GM23338 (cell line): Measurements from ENCODE around the gene AP1AR. TPM values are rescaled to one million over a fixed set of nuclear protein-coding genes. Genes with fewer than 3 reads are reported as not detected.

Experiments used
- ATAC-seq: fragments of 200-7000 bp; cut with Tn5 transposase; 3 replicates; pipeline ENCODE4 v1.9.1; 2020
- DNase-seq: peaks from one replicate; pipeline ENCODE4 v3.0.0-alpha.2; 2015; ENCODE audit warnings: low spot score
- H2AFZ ChIP-seq: fragments of 200-600 bp; sonication (generic); 2 replicates; pipeline ENCODE4 v1.8.0; 2016; ENCODE audit warnings: antibody characterized with exemption, mild to moderate bottlenecking, moderate library complexity
- H3F3A ChIP-seq: fragments of 200-600 bp; sonication (generic); replicated peaks from 2 replicates; pipeline ENCODE4 v1.8.0; 2017; ENCODE audit warnings: antibody characterized with exemption, mixed run types, low read depth
- H3K27ac ChIP-seq: fragments of 200-600 bp; sonication (generic); 2 replicates; pipeline ENCODE4 v1.6.1; 2016; ENCODE audit warnings: low read depth
- H3K27me3 ChIP-seq: fragments of 200-600 bp; sonication (generic); 2 replicates; pipeline ENCODE4 v1.8.0; 2016; ENCODE audit warnings: mild to moderate bottlenecking, mixed run types, moderate library complexity; ENCODE audit not compliant: insufficient read depth
- H3K36me3 ChIP-seq: fragments of 200-600 bp; sonication (generic); 2 replicates; pipeline ENCODE4 v1.8.0; 2016; ENCODE audit warnings: mild to moderate bottlenecking; ENCODE audit not compliant: insufficient read depth
- H3K4me1 ChIP-seq: fragments of 200-600 bp; sonication (generic); 2 replicates; pipeline ENCODE4 v1.8.0; 2016; ENCODE audit warnings: mild to moderate bottlenecking, moderate library complexity; ENCODE audit not compliant: insufficient read depth
- H3K4me2 ChIP-seq: fragments of 200-600 bp; sonication (generic); 2 replicates; pipeline ENCODE4 v1.7.1; 2017; ENCODE audit warnings: mixed run types
- H3K4me3 ChIP-seq: fragments of 200-600 bp; sonication (generic); 2 replicates; pipeline ENCODE4 v1.6.1; 2016; ENCODE audit warnings: mixed run types
- H3K79me2 ChIP-seq: fragments of 200-600 bp; sonication (generic); replicated peaks from 2 replicates; pipeline ENCODE4 v1.8.0; 2017; ENCODE audit warnings: mild to moderate bottlenecking; ENCODE audit not compliant: insufficient read depth
- H3K9me2 ChIP-seq: fragments of 200-600 bp; sonication (generic); 2 replicates; pipeline ENCODE4 v1.8.0; 2017; ENCODE audit not compliant: insufficient read depth
- H4K20me1 ChIP-seq: fragments of 200-600 bp; sonication (generic); replicated peaks from 2 replicates; pipeline ENCODE4 v1.8.0; 2017; ENCODE audit warnings: mild to moderate bottlenecking; ENCODE audit not compliant: insufficient read depth
- H3K27ac Mint-ChIP-seq: 2 replicates; pipeline ENCODE4 v1.8.0; 2020; ENCODE audit warnings: inconsistent platforms, mild to moderate bottlenecking, moderate library complexity, mixed read lengths
- H3K27me3 Mint-ChIP-seq: 3 replicates; pipeline ENCODE4 v1.8.0; 2022; ENCODE audit warnings: low read depth, mild to moderate bottlenecking, moderate library complexity, mixed read lengths, inconsistent platforms; ENCODE audit not compliant: insufficient read depth, poor library complexity
- H3K36me3 Mint-ChIP-seq: 3 replicates; pipeline ENCODE4 v1.8.0; 2021; ENCODE audit warnings: low read depth, mild to moderate bottlenecking, inconsistent platforms, moderate library complexity, mixed read lengths
- H3K4me1 Mint-ChIP-seq: 3 replicates; pipeline ENCODE4 v1.8.0; 2020; ENCODE audit warnings: mild to moderate bottlenecking, inconsistent platforms, mixed read lengths
- H3K4me3 Mint-ChIP-seq: 3 replicates; pipeline ENCODE4 v1.8.0; 2021; ENCODE audit warnings: moderate library complexity, mild to moderate bottlenecking, inconsistent platforms, mixed read lengths
- H3K9me3 Mint-ChIP-seq: 3 replicates; pipeline ENCODE4 v1.8.0; 2020; ENCODE audit warnings: moderate library complexity, mild to moderate bottlenecking, inconsistent platforms, mixed read lengths
- CREB1 ChIP-seq: fragments of 250-450 bp; sonication (Bioruptor Pico); IDR thresholded peaks from 2 replicates; pipeline ENCODE4 v1.5.0; 2020; ENCODE audit warnings: low read depth, mild to moderate bottlenecking, moderate library complexity
- JUNB ChIP-seq: IDR thresholded peaks from one replicate; pipeline ENCODE4 v1.6.1; 2016; ENCODE audit warnings: antibody characterized with exemption; ENCODE audit not compliant: unreplicated experiment
- POLR2AphosphoS5 ChIP-seq: IDR thresholded peaks from 2 replicates; pipeline ENCODE4 v1.6.1; 2016; ENCODE audit warnings: antibody characterized with exemption, low read depth
- ZNF462 ChIP-seq: fragments of 250-450 bp; sonication (Bioruptor Pico); IDR thresholded peaks from 2 replicates; pipeline ENCODE4 v1.5.0; 2020; ENCODE audit warnings: mild to moderate bottlenecking, moderate library complexity
- polyA plus RNA-seq: library from polyadenylated mRNA; unstranded; fragments of >200 nt; fragmentation: Nextera tagmentation; extraction: Ambion mirVana; gene quantifications from 2 replicates; pipeline ENCODE4 v1.2.1, GENCODE V29; 2016
- total RNA-seq: library from RNA; depleted of rRNA; stranded (reverse); fragments of >200 nt; shearing (Covaris generic); gene quantifications from 2 replicates; pipeline ENCODE4 v1.2.3, GENCODE V29; 2014
- TF ChIP-seq, protein P1 (sequence below), 2 experiments: fragments of 200-600 bp in 1 of 2; sonication (generic) in 1 of 2; conservative IDR thresholded peaks; 2 replicates each; pipeline versions ENCODE4 v1.5.1 to v1.6.1; 2016 to 2017; ENCODE audit warnings: antibody characterized with exemption in 2 of 2, low read depth in 2 of 2, mild to moderate bottlenecking in 2 of 2, moderate library complexity in 1 of 2
- TF ChIP-seq, protein P2 (sequence below): IDR thresholded peaks from 2 replicates; pipeline ENCODE4 v1.6.1; 2016; ENCODE audit warnings: antibody characterized with exemption
- TF ChIP-seq, protein P3 (sequence below): IDR thresholded peaks from one replicate; pipeline ENCODE4 v1.6.1; 2018; ENCODE audit warnings: antibody characterized with exemption; ENCODE audit not compliant: unreplicated experiment

Gene AP1AR
- total and polyA plus RNA-seq, 2 experiments from 2014 or later: 17.5 to 28.0 TPM

DNA sequence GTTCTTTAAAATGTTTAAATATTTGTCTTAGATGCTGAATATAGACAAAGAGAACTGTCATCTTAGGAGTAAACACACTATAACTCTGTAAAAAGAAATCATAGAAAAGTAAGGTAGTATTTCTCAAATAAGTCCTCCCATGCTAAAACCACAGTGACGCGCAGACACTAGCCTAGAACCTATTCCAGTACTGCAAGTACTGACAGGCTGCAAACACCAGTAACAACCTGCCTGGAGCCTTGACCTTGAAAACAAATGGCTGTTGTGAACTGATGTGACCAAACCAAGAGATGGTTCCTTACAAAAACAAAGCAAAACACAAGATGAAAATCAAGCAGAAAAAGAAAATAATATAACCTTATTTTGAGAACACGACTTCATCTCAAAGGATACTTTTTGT, 45.6 kb downstream of the AP1AR start (continued):
- TF ChIP-seq ZNF462 (no peak), POLR2AphosphoS5 (no peak)
- TF ChIP-seq, protein P1, sequence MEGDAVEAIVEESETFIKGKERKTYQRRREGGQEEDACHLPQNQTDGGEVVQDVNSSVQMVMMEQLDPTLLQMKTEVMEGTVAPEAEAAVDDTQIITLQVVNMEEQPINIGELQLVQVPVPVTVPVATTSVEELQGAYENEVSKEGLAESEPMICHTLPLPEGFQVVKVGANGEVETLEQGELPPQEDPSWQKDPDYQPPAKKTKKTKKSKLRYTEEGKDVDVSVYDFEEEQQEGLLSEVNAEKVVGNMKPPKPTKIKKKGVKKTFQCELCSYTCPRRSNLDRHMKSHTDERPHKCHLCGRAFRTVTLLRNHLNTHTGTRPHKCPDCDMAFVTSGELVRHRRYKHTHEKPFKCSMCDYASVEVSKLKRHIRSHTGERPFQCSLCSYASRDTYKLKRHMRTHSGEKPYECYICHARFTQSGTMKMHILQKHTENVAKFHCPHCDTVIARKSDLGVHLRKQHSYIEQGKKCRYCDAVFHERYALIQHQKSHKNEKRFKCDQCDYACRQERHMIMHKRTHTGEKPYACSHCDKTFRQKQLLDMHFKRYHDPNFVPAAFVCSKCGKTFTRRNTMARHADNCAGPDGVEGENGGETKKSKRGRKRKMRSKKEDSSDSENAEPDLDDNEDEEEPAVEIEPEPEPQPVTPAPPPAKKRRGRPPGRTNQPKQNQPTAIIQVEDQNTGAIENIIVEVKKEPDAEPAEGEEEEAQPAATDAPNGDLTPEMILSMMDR (conservative IDR thresholded peaks at IDR 0.05; ENCODE audit: low read depth in 2 of 2): no peak
- TF ChIP-seq, protein P2, sequence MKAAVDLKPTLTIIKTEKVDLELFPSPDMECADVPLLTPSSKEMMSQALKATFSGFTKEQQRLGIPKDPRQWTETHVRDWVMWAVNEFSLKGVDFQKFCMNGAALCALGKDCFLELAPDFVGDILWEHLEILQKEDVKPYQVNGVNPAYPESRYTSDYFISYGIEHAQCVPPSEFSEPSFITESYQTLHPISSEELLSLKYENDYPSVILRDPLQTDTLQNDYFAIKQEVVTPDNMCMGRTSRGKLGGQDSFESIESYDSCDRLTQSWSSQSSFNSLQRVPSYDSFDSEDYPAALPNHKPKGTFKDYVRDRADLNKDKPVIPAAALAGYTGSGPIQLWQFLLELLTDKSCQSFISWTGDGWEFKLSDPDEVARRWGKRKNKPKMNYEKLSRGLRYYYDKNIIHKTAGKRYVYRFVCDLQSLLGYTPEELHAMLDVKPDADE: no peak

DNA sequence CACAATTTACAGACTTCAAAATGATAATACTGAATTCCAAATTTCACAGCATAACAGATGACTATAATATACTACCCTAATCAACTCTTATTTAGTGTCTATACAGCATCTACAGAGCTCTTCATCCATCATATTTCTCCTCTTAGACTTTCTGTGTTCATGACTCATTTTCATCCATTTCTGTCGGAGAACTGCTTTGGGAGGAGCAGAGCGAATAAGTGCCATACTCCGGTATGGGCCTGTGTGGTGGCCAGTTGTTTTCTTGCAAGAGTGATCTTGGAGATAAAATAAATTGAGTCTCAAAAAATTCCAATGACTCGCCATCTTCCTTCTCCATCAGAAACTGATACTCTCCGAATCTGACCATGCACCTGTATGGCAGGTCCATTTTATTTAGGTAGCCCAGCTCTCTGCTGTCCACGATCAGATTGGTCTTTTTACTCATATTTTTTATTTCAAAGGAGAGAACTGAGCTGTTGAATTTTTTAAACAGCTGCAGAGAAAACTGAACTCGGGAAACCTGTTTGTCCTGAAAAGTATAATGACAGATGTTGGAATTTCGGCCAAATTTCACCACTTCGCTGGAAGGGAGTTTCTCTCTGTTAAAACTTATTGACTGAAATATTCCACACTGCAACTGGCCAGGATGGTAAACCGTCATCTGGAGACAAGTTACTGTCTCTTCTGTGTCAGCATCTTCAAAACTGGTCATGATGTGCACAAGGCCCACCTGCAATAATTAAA, 46.3 kb downstream of the AP1AR start:
- H3K4me3 Mint-ChIP-seq: no peak overlapping the region
- peaks cover 4% of the 10 kb centered on the region for H3K27me3 Mint-ChIP-seq
- Histone ChIP-seq H3K4me2 (no peak overlapping the region), H4K20me1 (no peaks in the 10 kb centered on the region), H3K79me2 (no peaks in the 10 kb centered on the region), H3F3A (no peaks in the 10 kb centered on the region), H2AFZ (no peak overlapping the region), H3K36me3 (no peaks in the 10 kb centered on the region), H3K4me1 (no peaks in the 10 kb centered on the region), H3K27ac (no peak overlapping the region), H3K9me2 (no peaks in the 10 kb centered on the region), H3K27me3 (no peaks in the 10 kb centered on the region), H3K4me3 (no peak overlapping the region)
- H3K9me3 Mint-ChIP-seq: peaks cover 11% of the 10 kb centered on the region
- peaks cover 5% of the 10 kb centered on the region; the same call in 2 of the 3 replicates for H3K36me3 Mint-ChIP-seq
- DNase-seq (no peak), ATAC-seq (no peak)
- peaks cover 2% of the 10 kb centered on the region; the same call in 1 of the 3 replicates for H3K4me1 Mint-ChIP-seq
- H3K27ac Mint-ChIP-seq: no peak overlapping the region
- TF ChIP-seq CREB1 (CRISPR knock-in tag) (no peak), JUNB (no peak), POLR2AphosphoS5 (no peak)
- TF ChIP-seq, protein P2: no peak
- TF ChIP-seq, protein P3, sequence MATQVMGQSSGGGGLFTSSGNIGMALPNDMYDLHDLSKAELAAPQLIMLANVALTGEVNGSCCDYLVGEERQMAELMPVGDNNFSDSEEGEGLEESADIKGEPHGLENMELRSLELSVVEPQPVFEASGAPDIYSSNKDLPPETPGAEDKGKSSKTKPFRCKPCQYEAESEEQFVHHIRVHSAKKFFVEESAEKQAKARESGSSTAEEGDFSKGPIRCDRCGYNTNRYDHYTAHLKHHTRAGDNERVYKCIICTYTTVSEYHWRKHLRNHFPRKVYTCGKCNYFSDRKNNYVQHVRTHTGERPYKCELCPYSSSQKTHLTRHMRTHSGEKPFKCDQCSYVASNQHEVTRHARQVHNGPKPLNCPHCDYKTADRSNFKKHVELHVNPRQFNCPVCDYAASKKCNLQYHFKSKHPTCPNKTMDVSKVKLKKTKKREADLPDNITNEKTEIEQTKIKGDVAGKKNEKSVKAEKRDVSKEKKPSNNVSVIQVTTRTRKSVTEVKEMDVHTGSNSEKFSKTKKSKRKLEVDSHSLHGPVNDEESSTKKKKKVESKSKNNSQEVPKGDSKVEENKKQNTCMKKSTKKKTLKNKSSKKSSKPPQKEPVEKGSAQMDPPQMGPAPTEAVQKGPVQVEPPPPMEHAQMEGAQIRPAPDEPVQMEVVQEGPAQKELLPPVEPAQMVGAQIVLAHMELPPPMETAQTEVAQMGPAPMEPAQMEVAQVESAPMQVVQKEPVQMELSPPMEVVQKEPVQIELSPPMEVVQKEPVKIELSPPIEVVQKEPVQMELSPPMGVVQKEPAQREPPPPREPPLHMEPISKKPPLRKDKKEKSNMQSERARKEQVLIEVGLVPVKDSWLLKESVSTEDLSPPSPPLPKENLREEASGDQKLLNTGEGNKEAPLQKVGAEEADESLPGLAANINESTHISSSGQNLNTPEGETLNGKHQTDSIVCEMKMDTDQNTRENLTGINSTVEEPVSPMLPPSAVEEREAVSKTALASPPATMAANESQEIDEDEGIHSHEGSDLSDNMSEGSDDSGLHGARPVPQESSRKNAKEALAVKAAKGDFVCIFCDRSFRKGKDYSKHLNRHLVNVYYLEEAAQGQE: no peak
